Left lung (tissue), 10 donors: ENCODE measurements around the gene COP1. TPM values are rescaled to one million over a fixed set of nuclear protein-coding genes. Genes with fewer than 3 reads are reported as not detected.
"Not testable (repeated sequence)": the region's sequence is repeated elsewhere in the genome, so short reads cannot be mapped to it uniquely, and the experiment has no call there.

Source experiments
- ATAC-seq: fragments of 200-7000 bp; cut with Tn5 transposase; one replicate; pipeline ENCODE4 v1.9.1; 2020; ENCODE audit warnings: moderate library complexity
- DNase-seq, 4 donors: peaks; one replicate each; pipeline ENCODE4 v3.0.0-alpha.2; 2013 to 2020
- H3K27ac ChIP-seq, 2 donors: fragments of 200-600 bp; sonication (generic) in 1 of 2; one replicate each; pipeline versions ENCODE4 v1.5.0 to v1.8.0; 2020 to 2021
- H3K27me3 ChIP-seq, 2 donors: fragments of 200-600 bp; sonication (generic) in 1 of 2; one replicate each; pipeline versions ENCODE4 v1.5.0 to v1.8.0; 2020 to 2021
- H3K36me3 ChIP-seq, 2 donors: fragments of 200-600 bp; sonication (generic) in 1 of 2; one replicate each; pipeline versions ENCODE4 v1.5.0 to v1.8.0; 2020 to 2021
- H3K4me1 ChIP-seq, 2 donors: fragments of 200-600 bp; one replicate each; pipeline ENCODE4 v1.8.0; 2021
- H3K4me3 ChIP-seq, 2 donors: fragments of 200-600 bp; sonication (generic) in 1 of 2; one replicate each; pipeline versions ENCODE4 v1.5.0 to v1.8.0; 2020 to 2021; ENCODE audit warnings: mild to moderate bottlenecking in 1 of 2
- H3K9me3 ChIP-seq, 2 donors: fragments of 200-600 bp; sonication (generic) in 1 of 2; one replicate each; pipeline versions ENCODE4 v1.5.0 to v1.8.0; 2020 to 2021
- intact Hi-C, 2 donors: fragments of 100-400 bp; cut with DNase I; formaldehyde crosslinking; loops; one replicate each; pipeline versions ENCODE4 v1.11.2 to v1.14.2; 2022
- polyA plus RNA-seq, 6 donors: library from polyadenylated mRNA; unstranded; fragments of 120-200 nt; gene quantifications; one replicate each; pipeline ENCODE4 v1.2.1, GENCODE V29; 2013; ENCODE audit not compliant: insufficient read length in 6 of 6
- total RNA-seq, 2 donors: library from RNA; stranded (reverse); fragmentation: NEBNext Ultra II Directional; extraction: Animal tissue kit (Norgen Biotek cat#: 25700); gene quantifications; one replicate each; pipeline ENCODE4 v1.2.1, GENCODE V29; 2021
- TF ChIP-seq, protein P1 (sequence below), 2 donors: fragments of 200-600 bp; sonication (generic) in 1 of 2; IDR thresholded peaks; one replicate each; pipeline versions ENCODE4 v1.5.0 to v1.8.0; 2021; ENCODE audit warnings: antibody characterized with exemption in 2 of 2
- donor health status: DM: no; HTN: yes; CAD: no.
- donor health status: DM: no; HTN: no; CAD: no.

The COP1 gene
- total and polyA plus RNA-seq, 8 donors: 42.5 to 64.3 (median 57.7) TPM

- Histone ChIP-seq H3K4me1 (no peaks in the 10 kb centered on the region), H3K27ac (no peak overlapping the region), H3K36me3 (no peaks in the 10 kb centered on the region), H3K4me3 (no peak overlapping the region), H3K9me3 (no peaks in the 10 kb centered on the region), H3K27me3 (no peaks in the 10 kb centered on the region)
- TF ChIP-seq, protein P1, sequence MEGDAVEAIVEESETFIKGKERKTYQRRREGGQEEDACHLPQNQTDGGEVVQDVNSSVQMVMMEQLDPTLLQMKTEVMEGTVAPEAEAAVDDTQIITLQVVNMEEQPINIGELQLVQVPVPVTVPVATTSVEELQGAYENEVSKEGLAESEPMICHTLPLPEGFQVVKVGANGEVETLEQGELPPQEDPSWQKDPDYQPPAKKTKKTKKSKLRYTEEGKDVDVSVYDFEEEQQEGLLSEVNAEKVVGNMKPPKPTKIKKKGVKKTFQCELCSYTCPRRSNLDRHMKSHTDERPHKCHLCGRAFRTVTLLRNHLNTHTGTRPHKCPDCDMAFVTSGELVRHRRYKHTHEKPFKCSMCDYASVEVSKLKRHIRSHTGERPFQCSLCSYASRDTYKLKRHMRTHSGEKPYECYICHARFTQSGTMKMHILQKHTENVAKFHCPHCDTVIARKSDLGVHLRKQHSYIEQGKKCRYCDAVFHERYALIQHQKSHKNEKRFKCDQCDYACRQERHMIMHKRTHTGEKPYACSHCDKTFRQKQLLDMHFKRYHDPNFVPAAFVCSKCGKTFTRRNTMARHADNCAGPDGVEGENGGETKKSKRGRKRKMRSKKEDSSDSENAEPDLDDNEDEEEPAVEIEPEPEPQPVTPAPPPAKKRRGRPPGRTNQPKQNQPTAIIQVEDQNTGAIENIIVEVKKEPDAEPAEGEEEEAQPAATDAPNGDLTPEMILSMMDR (IDR thresholded peaks at IDR 0.05): no peak
- DNase-seq: no peak
- no peak for ATAC-seq
- intact Hi-C loops: no loop called here
Measured at GRCh38 chr1:176241385-176242015, 34.4 kb upstream of the COP1 start.

- intact Hi-C loops, H3K4me3 ChIP-seq, ATAC-seq, DNase-seq, H3K27ac ChIP-seq, H3K4me1 ChIP-seq, H3K27me3 ChIP-seq, H3K36me3 ChIP-seq, H3K9me3 ChIP-seq: not testable (repeated sequence)
Measured at GRCh38 chr1:176233657-176234056, 26.6 kb upstream of the COP1 start.

- no peak for ATAC-seq
- H3K4me3 ChIP-seq: no peak overlapping the region
- H3K9me3 ChIP-seq: peaks cover 0 to 3% of the 10 kb centered on the region in 2 donors
- TF ChIP-seq, protein P1 (IDR thresholded peaks at IDR 0.05): no peak
- no peak overlapping the region for H3K27ac ChIP-seq
- H3K27me3 ChIP-seq: no peaks in the 10 kb centered on the region
- no peaks in the 10 kb centered on the region for H3K36me3 ChIP-seq
- DNase-seq: no peak
- H3K4me1 ChIP-seq: no peaks in the 10 kb centered on the region
- intact Hi-C loops: no loop called here
Measured at GRCh38 chr1:176227579-176227978, 20.5 kb upstream of the COP1 start.

GRCh38 chr1:176225911-176226310 lies 18.8 kb upstream of the COP1 start:
- TF ChIP-seq, protein P1 (IDR thresholded peaks at IDR 0.05): no peak
- Histone ChIP-seq H3K36me3 (no peaks in the 10 kb centered on the region), H3K4me3 (no peak overlapping the region), H3K27me3 (no peaks in the 10 kb centered on the region), H3K9me3 (no peaks in the 10 kb centered on the region), H3K4me1 (no peaks in the 10 kb centered on the region), H3K27ac (no peak overlapping the region)
- DNase-seq (no peak), ATAC-seq (peak; percentile 36)
- intact Hi-C loops: no loop called here

GRCh38 chr1:176225479-176225875 lies 18.4 kb upstream of the COP1 start:
- no peak overlapping the region for H3K27ac ChIP-seq
- H3K4me3 ChIP-seq: no peak overlapping the region
- ATAC-seq: peak; percentile 66
- DNase-seq: no peak
- TF ChIP-seq, protein P1 (IDR thresholded peaks at IDR 0.05): no peak
- H3K36me3 ChIP-seq: no peaks in the 10 kb centered on the region
- H3K4me1 ChIP-seq: no peaks in the 10 kb centered on the region
- no peaks in the 10 kb centered on the region for H3K27me3 ChIP-seq
- intact Hi-C loops: no loop called here
- no peaks in the 10 kb centered on the region for H3K9me3 ChIP-seq

DNA sequence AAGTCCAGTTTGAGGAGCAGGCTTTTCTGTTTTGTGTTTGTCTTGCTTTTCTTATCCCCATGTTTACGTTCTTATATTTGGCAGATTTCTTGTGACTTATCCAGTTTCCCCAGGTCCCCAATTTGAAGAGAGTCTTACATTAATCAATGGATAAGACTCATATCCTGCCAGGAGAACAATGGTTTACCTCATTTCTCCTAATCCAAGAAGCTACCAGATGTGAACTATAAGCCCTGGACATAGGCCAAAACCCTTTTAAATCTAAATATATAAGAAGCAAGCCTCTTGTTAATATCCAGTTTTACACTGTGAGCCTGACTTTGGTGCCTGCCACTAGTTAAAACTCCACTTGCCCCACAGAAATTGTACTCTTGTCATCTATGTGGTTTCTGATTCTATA lies 15.1 kb upstream of the COP1 start:
- DNase-seq (no peak), ATAC-seq (no peak)
- no peaks in the 10 kb centered on the region for H3K27me3 ChIP-seq
- no peak overlapping the region for H3K4me3 ChIP-seq
- TF ChIP-seq, protein P1 (IDR thresholded peaks at IDR 0.05): no peak
- no peaks in the 10 kb centered on the region for H3K4me1 ChIP-seq
- H3K9me3 ChIP-seq: no peaks in the 10 kb centered on the region
- no peak overlapping the region for H3K27ac ChIP-seq
- H3K36me3 ChIP-seq: no peaks in the 10 kb centered on the region
- intact Hi-C loops: no loop called here
